ENCODE results near the gene SPAG8. TPM values are rescaled to one million over a fixed set of nuclear protein-coding genes. Genes with fewer than 3 reads are reported as not detected.

Gene SPAG8
- total and polyA plus RNA-seq, 2 donors (not counting 1 experiment from before 2014, with no cell fraction given): 2.0 to 5.4 TPM

GRCh38 chr9:35859310-35859989, 47.4 kb upstream of the SPAG8 start:
- DNase-seq (peak; percentile 45), ATAC-seq (ENCODE audit: low read depth) (peak; percentile 76)
- Histone ChIP-seq H3K4me1 (ENCODE audit: control insufficient read depth in 2 of 2, insufficient read depth in 2 of 2, low read length in 2 of 2) (no peaks in the 10 kb centered on the region), H3K36me3 (replicated peaks in 1 of 2; ENCODE audit: control extremely low read depth in 1 of 2, control insufficient read depth in 1 of 2, extremely low read depth in 1 of 2, insufficient read depth in 2 of 2, low read length in 1 of 2) (no peaks in the 10 kb centered on the region), H3K27me3 (replicated peaks in 1 of 4; ENCODE audit: control extremely low read depth in 1 of 4, control insufficient read depth in 3 of 4, insufficient read depth in 4 of 4, low read length in 3 of 4) (peaks cover 0 to 12% (median 3%) of the 10 kb centered on the region in 4 experiments), H3K27ac (ENCODE audit: low read length in 2 of 2) (no peak overlapping the region), H4K20me1 (ENCODE audit: control insufficient read depth, insufficient read depth, low read length, poor library complexity, severe bottlenecking) (no peaks in the 10 kb centered on the region), H3K9me3 (ENCODE audit: control extremely low read depth in 1 of 3, control insufficient read depth in 2 of 3, insufficient read depth in 1 of 3, low read length in 2 of 3) (no peaks in the 10 kb centered on the region), H3K4me3 (ENCODE audit: control extremely low read depth in 1 of 5, extremely low read depth in 1 of 5, insufficient read depth in 1 of 5, low read depth in 2 of 5, low read length in 4 of 5) (no peak overlapping the region), H3K9ac (ENCODE audit: low read length) (no peak overlapping the region), H3K4me2 (replicated peaks; ENCODE audit: low read depth, low read length, poor library complexity, severe bottlenecking) (no peak overlapping the region), H3K79me2 (ENCODE audit: control insufficient read depth, insufficient read depth, low read length) (no peaks in the 10 kb centered on the region), H2AFZ (ENCODE audit: insufficient read depth, low read depth, low read length, poor library complexity, severe bottlenecking) (no peak overlapping the region)
- 69% methylated on average over 15 of the region's 16 CpGs for WGBS (ENCODE audit: insufficient coverage)
- POLR2A ChIA-PET: no interaction called here
- H3K4me3 Mint-ChIP-seq: no peak overlapping the region
- no peaks in the 10 kb centered on the region for H3K4me1 Mint-ChIP-seq
- intact Hi-C loops (cut with micrococcal nuclease): no loop called here
- H3K9me3 Mint-ChIP-seq (ENCODE audit: insufficient read depth): no peaks in the 10 kb centered on the region
- H3K27me3 Mint-ChIP-seq: peaks cover 22% of the 10 kb centered on the region
- no peak for TF ChIP-seq EZH2 (IDR thresholded peaks at IDR 0.05; ENCODE audit: borderline replicate concordance, insufficient read depth, low read depth, low read length, poor library complexity, severe bottlenecking)
- no peak for TF ChIP-seq CTCF (IDR thresholded peaks at IDR 0.05)
- H3K27ac Mint-ChIP-seq: no peak overlapping the region
- CTCF ChIA-PET: interaction anchor here (0.9 to 4.0 kb wide), 7 partner anchors 9 to 69 kb away, joined by 3 to 17 read pairs (median 4); no protein-coding TSS in a partner anchor

GRCh38 chr9:35858458-35858857, 46.4 kb upstream of the SPAG8 start:
- 74% methylated on average over 3 of the region's 5 CpGs for WGBS (ENCODE audit: insufficient coverage)
- Histone ChIP-seq H2AFZ (ENCODE audit: insufficient read depth, low read depth, low read length, poor library complexity, severe bottlenecking) (no peak overlapping the region), H3K27ac (ENCODE audit: low read length in 2 of 2) (no peak overlapping the region), H3K36me3 (replicated peaks in 1 of 2; ENCODE audit: control extremely low read depth in 1 of 2, control insufficient read depth in 1 of 2, extremely low read depth in 1 of 2, insufficient read depth in 2 of 2, low read length in 1 of 2) (no peaks in the 10 kb centered on the region), H3K4me3 (ENCODE audit: control extremely low read depth in 1 of 5, extremely low read depth in 1 of 5, insufficient read depth in 1 of 5, low read depth in 2 of 5, low read length in 4 of 5) (no peak overlapping the region), H3K9me3 (ENCODE audit: control extremely low read depth in 1 of 3, control insufficient read depth in 2 of 3, insufficient read depth in 1 of 3, low read length in 2 of 3) (no peaks in the 10 kb centered on the region), H3K4me2 (replicated peaks; ENCODE audit: low read depth, low read length, poor library complexity, severe bottlenecking) (no peak overlapping the region), H3K79me2 (ENCODE audit: control insufficient read depth, insufficient read depth, low read length) (no peaks in the 10 kb centered on the region), H4K20me1 (ENCODE audit: control insufficient read depth, insufficient read depth, low read length, poor library complexity, severe bottlenecking) (no peaks in the 10 kb centered on the region), H3K27me3 (replicated peaks in 1 of 4; ENCODE audit: control extremely low read depth in 1 of 4, control insufficient read depth in 3 of 4, insufficient read depth in 4 of 4, low read length in 3 of 4) (peaks cover 0 to 6% (median under 1%) of the 10 kb centered on the region in 4 experiments), H3K9ac (ENCODE audit: low read length) (no peak overlapping the region), H3K4me1 (ENCODE audit: control insufficient read depth in 2 of 2, insufficient read depth in 2 of 2, low read length in 2 of 2) (no peaks in the 10 kb centered on the region)
- Mint-ChIP-seq H3K4me3 (no peak overlapping the region), H3K4me1 (no peaks in the 10 kb centered on the region), H3K27ac (no peak overlapping the region), H3K9me3 (ENCODE audit: insufficient read depth) (no peaks in the 10 kb centered on the region), H3K27me3 (peaks cover 22% of the 10 kb centered on the region)
- TF ChIP-seq EZH2 (IDR thresholded peaks at IDR 0.05; ENCODE audit: borderline replicate concordance, insufficient read depth, low read depth, low read length, poor library complexity, severe bottlenecking) (no peak), CTCF (IDR thresholded peaks at IDR 0.05) (no peak)
- DNase-seq (no peak), ATAC-seq (ENCODE audit: low read depth) (no peak)
- POLR2A ChIA-PET: no interaction called here
- CTCF ChIA-PET: interaction anchor here (0.9 to 4.0 kb wide), 5 partner anchors 23 to 68 kb away, joined by 3 to 17 read pairs (median 10); no protein-coding TSS in a partner anchor
- intact Hi-C loops (cut with micrococcal nuclease): no loop called here

Measured in B cell (primary cell).